ENCODE measurements around the gene E2F4. TPM values are rescaled to one million over a fixed set of nuclear protein-coding genes. Genes with fewer than 3 reads are reported as not detected.
A peak's percentile ranks its signal among the peaks of the same experiment; 100 is the strongest.

The E2F4 gene
- total and polyA plus RNA-seq, 5 donors from 2014 or later = 46.8 to 63.7 (median 50.3) TPM

GRCh38 chr16:67193536-67193935 lies 1.6 kb downstream of the E2F4 start:
- Mint-ChIP-seq H3K4me3 (peak overlapping the region; percentile 90 to 97 (median 94)), H3K27me3 (no peaks in the 10 kb centered on the region), H3K27ac (peak overlapping the region; percentile 71 to 87 (median 83)), H3K36me3 (peaks cover 27% of the 10 kb centered on the region), H3K4me1 (peaks cover 9 to 55% (median 32%) of the 10 kb centered on the region in 4 donors), H3K9me3 (no peaks in the 10 kb centered on the region)
- Histone ChIP-seq H3K27me3 (ENCODE audit: control insufficient read depth, insufficient read depth, low read length) (no peaks in the 10 kb centered on the region), H3K9me3 (ENCODE audit: control insufficient read depth in 2 of 2, low read length in 2 of 2) (no peaks in the 10 kb centered on the region), H3K4me1 (ENCODE audit: control insufficient read depth, insufficient read depth, low read length, poor library complexity, severe bottlenecking) (peaks cover 26% of the 10 kb centered on the region), H3K27ac (ENCODE audit: insufficient read depth, low read length, poor library complexity, severe bottlenecking) (no peak overlapping the region), H3K36me3 (ENCODE audit: control insufficient read depth, insufficient read depth, low read length) (peaks cover 47% of the 10 kb centered on the region), H3K4me3 (ENCODE audit: low read depth, low read length) (peak overlapping the region; percentile 82)
- DNase-seq (no peak), ATAC-seq (ENCODE audit: low read depth in 2 of 2) (no peak)

GRCh38 chr16:67194260-67194659 lies 2.3 kb downstream of the E2F4 start:
- no peak for ATAC-seq (ENCODE audit: low read depth in 2 of 2)
- Mint-ChIP-seq H3K4me3 (peak overlapping the region; percentile 90 to 97 (median 94)), H3K27ac (peak overlapping the region in 2 of 3 donors; percentile 83 to 87), H3K36me3 (peaks cover 27% of the 10 kb centered on the region), H3K27me3 (no peaks in the 10 kb centered on the region), H3K9me3 (no peaks in the 10 kb centered on the region), H3K4me1 (peaks cover 9 to 56% (median 32%) of the 10 kb centered on the region in 4 donors)
- Histone ChIP-seq H3K27ac (ENCODE audit: insufficient read depth, low read length, poor library complexity, severe bottlenecking) (no peak overlapping the region), H3K4me1 (ENCODE audit: control insufficient read depth, insufficient read depth, low read length, poor library complexity, severe bottlenecking) (peaks cover 26% of the 10 kb centered on the region), H3K4me3 (ENCODE audit: low read depth, low read length) (no peak overlapping the region), H3K27me3 (ENCODE audit: control insufficient read depth, insufficient read depth, low read length) (no peaks in the 10 kb centered on the region), H3K9me3 (ENCODE audit: control insufficient read depth in 2 of 2, low read length in 2 of 2) (no peaks in the 10 kb centered on the region), H3K36me3 (ENCODE audit: control insufficient read depth, insufficient read depth, low read length) (peaks cover 50% of the 10 kb centered on the region)
- no peak for DNase-seq

DNA sequence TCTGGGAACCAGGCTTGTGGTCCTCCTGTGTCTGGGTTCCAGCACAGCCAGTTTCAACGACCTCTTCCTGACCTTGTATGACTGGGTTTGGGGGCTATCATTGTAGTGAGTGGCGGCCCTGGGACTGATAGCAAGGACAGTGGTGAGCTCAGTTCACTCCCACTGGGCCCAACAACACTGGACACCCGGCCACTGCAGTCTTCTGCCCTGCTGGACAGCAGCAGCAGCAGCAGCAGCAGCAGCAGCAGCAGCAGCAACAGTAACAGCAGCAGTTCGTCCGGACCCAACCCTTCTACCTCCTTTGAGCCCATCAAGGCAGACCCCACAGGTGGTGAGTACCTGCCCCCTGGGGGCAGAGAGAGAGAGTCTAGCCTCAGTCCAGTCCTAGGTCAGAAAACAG lies 3.7 kb downstream of the E2F4 start:
- H3K4me3 Mint-ChIP-seq = peak overlapping the region in 2 of 4 donors; percentile 43 to 45
- H3K27me3 Mint-ChIP-seq = no peaks in the 10 kb centered on the region
- no peaks in the 10 kb centered on the region for H3K27me3 ChIP-seq (ENCODE audit: control insufficient read depth, insufficient read depth, low read length)
- no peak overlapping the region for H3K27ac Mint-ChIP-seq
- H3K9me3 Mint-ChIP-seq = no peaks in the 10 kb centered on the region
- H3K4me1 Mint-ChIP-seq = peaks cover 9 to 56% (median 32%) of the 10 kb centered on the region in 4 donors
- peaks cover 27% of the 10 kb centered on the region for H3K36me3 Mint-ChIP-seq
- DNase-seq = no peak
- no peak for ATAC-seq (ENCODE audit: low read depth in 2 of 2)
- no peak overlapping the region for H3K27ac ChIP-seq (ENCODE audit: insufficient read depth, low read length, poor library complexity, severe bottlenecking)
- peaks cover 26% of the 10 kb centered on the region for H3K4me1 ChIP-seq (ENCODE audit: control insufficient read depth, insufficient read depth, low read length, poor library complexity, severe bottlenecking)
- peaks cover 50% of the 10 kb centered on the region for H3K36me3 ChIP-seq (ENCODE audit: control insufficient read depth, insufficient read depth, low read length)
- no peak overlapping the region for H3K4me3 ChIP-seq (ENCODE audit: low read depth, low read length)
- no peaks in the 10 kb centered on the region for H3K9me3 ChIP-seq (ENCODE audit: control insufficient read depth in 2 of 2, low read length in 2 of 2)

- peak overlapping the region in 2 of 4 donors; percentile 45 to 77 for H3K4me3 Mint-ChIP-seq
- H3K4me1 Mint-ChIP-seq = peaks cover 2 to 46% (median 26%) of the 10 kb centered on the region in 4 donors
- Histone ChIP-seq H3K9me3 (ENCODE audit: control insufficient read depth in 2 of 2, low read length in 2 of 2) (no peaks in the 10 kb centered on the region), H3K36me3 (ENCODE audit: control insufficient read depth, insufficient read depth, low read length) (peaks cover 54% of the 10 kb centered on the region), H3K4me1 (ENCODE audit: control insufficient read depth, insufficient read depth, low read length, poor library complexity, severe bottlenecking) (peaks cover 19% of the 10 kb centered on the region), H3K4me3 (ENCODE audit: low read depth, low read length) (no peak overlapping the region), H3K27me3 (ENCODE audit: control insufficient read depth, insufficient read depth, low read length) (no peaks in the 10 kb centered on the region), H3K27ac (ENCODE audit: insufficient read depth, low read length, poor library complexity, severe bottlenecking) (no peak overlapping the region)
- peak overlapping the region in 1 of 3 donors; percentile 60 for H3K27ac Mint-ChIP-seq
- ATAC-seq (ENCODE audit: low read depth in 2 of 2) (no peak), DNase-seq (no peak)
- H3K27me3 Mint-ChIP-seq = no peaks in the 10 kb centered on the region
- H3K9me3 Mint-ChIP-seq = no peaks in the 10 kb centered on the region
- H3K36me3 Mint-ChIP-seq = peaks cover 27% of the 10 kb centered on the region
Observed at GRCh38 chr16:67196881-67197280, 4.9 kb downstream of the E2F4 start.

- Mint-ChIP-seq H3K4me1 (peaks cover 0 to 41% (median 24%) of the 10 kb centered on the region in 4 donors), H3K4me3 (peak overlapping the region in 1 of 4 donors; percentile 69), H3K27ac (no peak overlapping the region), H3K36me3 (peaks cover 27% of the 10 kb centered on the region), H3K9me3 (no peaks in the 10 kb centered on the region), H3K27me3 (no peaks in the 10 kb centered on the region)
- Histone ChIP-seq H3K9me3 (ENCODE audit: control insufficient read depth in 2 of 2, low read length in 2 of 2) (no peaks in the 10 kb centered on the region), H3K4me3 (ENCODE audit: low read depth, low read length) (no peak overlapping the region), H3K36me3 (ENCODE audit: control insufficient read depth, insufficient read depth, low read length) (peaks cover 57% of the 10 kb centered on the region), H3K27ac (ENCODE audit: insufficient read depth, low read length, poor library complexity, severe bottlenecking) (no peak overlapping the region), H3K27me3 (ENCODE audit: control insufficient read depth, insufficient read depth, low read length) (no peaks in the 10 kb centered on the region), H3K4me1 (ENCODE audit: control insufficient read depth, insufficient read depth, low read length, poor library complexity, severe bottlenecking) (peaks cover 13% of the 10 kb centered on the region)
- DNase-seq (no peak), ATAC-seq (ENCODE audit: low read depth in 2 of 2) (no peak)
Observed at GRCh38 chr16:67197704-67198103, 5.7 kb downstream of the E2F4 start.

- Mint-ChIP-seq H3K4me3 (peak overlapping the region in 1 of 4 donors; percentile 78), H3K27me3 (no peaks in the 10 kb centered on the region), H3K27ac (no peak overlapping the region), H3K9me3 (no peaks in the 10 kb centered on the region), H3K4me1 (peaks cover 0 to 35% (median 22%) of the 10 kb centered on the region in 4 donors), H3K36me3 (peaks cover 27% of the 10 kb centered on the region)
- H3K36me3 ChIP-seq (ENCODE audit: control insufficient read depth, insufficient read depth, low read length) = peaks cover 57% of the 10 kb centered on the region
- ATAC-seq (ENCODE audit: low read depth in 2 of 2) = peak in 1 of 2 donors; percentile 27
- H3K9me3 ChIP-seq (ENCODE audit: control insufficient read depth in 2 of 2, low read length in 2 of 2) = no peaks in the 10 kb centered on the region
- no peak overlapping the region for H3K4me3 ChIP-seq (ENCODE audit: low read depth, low read length)
- H3K27ac ChIP-seq (ENCODE audit: insufficient read depth, low read length, poor library complexity, severe bottlenecking) = no peak overlapping the region
- H3K27me3 ChIP-seq (ENCODE audit: control insufficient read depth, insufficient read depth, low read length) = no peaks in the 10 kb centered on the region
- H3K4me1 ChIP-seq (ENCODE audit: control insufficient read depth, insufficient read depth, low read length, poor library complexity, severe bottlenecking) = peaks cover 7% of the 10 kb centered on the region
- no peak for DNase-seq
Observed at GRCh38 chr16:67198238-67198734, 6.3 kb downstream of the E2F4 start.

GRCh38 chr16:67199011-67199807 lies 7.3 kb downstream of the E2F4 start, which contains the start of gene ELMO3:
Gene ELMO3 (plus strand): TSS chr16:67199131. CDS start chr16:67199327, 196 bp downstream.
- Histone ChIP-seq H3K27ac (ENCODE audit: insufficient read depth, low read length, poor library complexity, severe bottlenecking) (no peak within 1 kb of the TSS), H3K4me3 (ENCODE audit: low read depth, low read length) (no peak within 1 kb of the TSS), H3K4me1 (ENCODE audit: control insufficient read depth, insufficient read depth, low read length, poor library complexity, severe bottlenecking) (no peaks in the 10 kb centered on the region), H3K27me3 (ENCODE audit: control insufficient read depth, insufficient read depth, low read length) (no peaks in the 10 kb centered on the region), H3K36me3 (ENCODE audit: control insufficient read depth, insufficient read depth, low read length) (peaks cover 54% of the 10 kb centered on the region), H3K9me3 (ENCODE audit: control insufficient read depth in 2 of 2, low read length in 2 of 2) (no peaks in the 10 kb centered on the region)
- DNase-seq (no peak), ATAC-seq (ENCODE audit: low read depth in 2 of 2) (no peak)
- Mint-ChIP-seq H3K9me3 (no peaks in the 10 kb centered on the region), H3K4me3 (peak within 1 kb of the TSS in 2 of 4 donors; percentile 47 to 78), H3K4me1 (peaks cover 0 to 26% (median 15%) of the 10 kb centered on the region in 4 donors), H3K36me3 (peaks cover 27% of the 10 kb centered on the region), H3K27ac (no peak within 1 kb of the TSS), H3K27me3 (no peaks in the 10 kb centered on the region)

Measured in CD4-positive, CD25-positive, alpha-beta regulatory T cell (primary cell).